Fibroblast of lung (primary cell): ENCODE data around the gene CFAP61. TPM values are rescaled to one million over a fixed set of nuclear protein-coding genes. Genes with fewer than 3 reads are reported as not detected.

Source experiments
- DNase-seq, 2 donors: peaks; one replicate each; pipeline versions ENCODE4 v3.0.0 to v3.0.0-alpha.2; 2010; ENCODE audit warnings: low read depth in 2 of 2
- H2AFZ ChIP-seq: 2 replicates; pipeline ENCODE4 v1.5.1; 2012; ENCODE audit warnings: low read length, control low read depth, inconsistent platforms
- H3K27ac ChIP-seq: 2 replicates; pipeline ENCODE4 v1.5.1; 2011; ENCODE audit warnings: low read length, control low read depth; ENCODE audit not compliant: insufficient read depth
- H3K27me3 ChIP-seq: 2 replicates; pipeline ENCODE4 v1.5.1; 2011; ENCODE audit warnings: mild to moderate bottlenecking, low read length; ENCODE audit not compliant: control insufficient read depth, insufficient read depth
- H3K36me3 ChIP-seq: 2 replicates; pipeline ENCODE4 v1.5.1; 2011; ENCODE audit warnings: low read length; ENCODE audit not compliant: control insufficient read depth, insufficient read depth
- H3K4me1 ChIP-seq: 2 replicates; pipeline ENCODE4 v1.5.1; 2011; ENCODE audit warnings: low read length; ENCODE audit not compliant: control insufficient read depth, insufficient read depth; ENCODE audit errors: extremely low read depth
- H3K4me2 ChIP-seq: 2 replicates; pipeline ENCODE4 v1.5.1; 2011; ENCODE audit warnings: low read length, control low read depth; ENCODE audit not compliant: insufficient read depth; ENCODE audit errors: extremely low read depth
- H3K4me3 ChIP-seq, 4 experiments: fragments of 200-600 bp in 1 of 4; sonication (generic) in 1 of 4; replicated peaks in 1 of 4; 2 replicates each; pipeline ENCODE4 v1.5.1; 2011 to 2016; ENCODE audit warnings: low read length in 4 of 4, low read depth in 3 of 4, mild to moderate bottlenecking in 3 of 4, control low read depth in 2 of 4, inconsistent platforms in 1 of 4, mixed read lengths in 1 of 4; ENCODE audit not compliant: insufficient read depth in 1 of 4; ENCODE audit errors: control extremely low read depth in 1 of 4
- H3K79me2 ChIP-seq: 2 replicates; pipeline ENCODE4 v1.5.1; 2012; ENCODE audit warnings: mild to moderate bottlenecking, low read length, inconsistent platforms; ENCODE audit not compliant: control insufficient read depth, insufficient read depth
- H3K9ac ChIP-seq: 2 replicates; pipeline ENCODE4 v1.5.1; 2011; ENCODE audit warnings: mild to moderate bottlenecking, low read length, control low read depth; ENCODE audit not compliant: insufficient read depth
- H3K9me3 ChIP-seq: 2 replicates; pipeline ENCODE4 v1.5.1; 2012; ENCODE audit warnings: low read depth, low read length; ENCODE audit not compliant: control insufficient read depth, insufficient read depth
- H4K20me1 ChIP-seq: 2 replicates; pipeline ENCODE4 v1.5.1; 2011; ENCODE audit warnings: low read length; ENCODE audit not compliant: control insufficient read depth, insufficient read depth; ENCODE audit errors: extremely low read depth
- CTCF ChIP-seq, 2 donors: IDR thresholded peaks in 1 of 2; conservative IDR thresholded peaks in 1 of 2; 1 replicate in 1 of 2; 2 replicates in 1 of 2; pipeline ENCODE4 v1.5.1; 2011 to 2012; ENCODE audit warnings: low read length in 2 of 2, control low read depth in 1 of 2, inconsistent platforms in 1 of 2, low read depth in 1 of 2, mild to moderate bottlenecking in 1 of 2
- EZH2 ChIP-seq: IDR thresholded peaks from 2 replicates; pipeline ENCODE4 v1.5.1; 2012; ENCODE audit warnings: low read length, control low read depth, mild to moderate bottlenecking; ENCODE audit errors: missing control alignments
- polyA plus RNA-seq, 2 donors: library from polyadenylated mRNA; depleted of rRNA in 1 of 2; stranded (reverse) in 1 of 2; unstranded in 1 of 2; fragments of >200 nt; gene quantifications; 2 replicates each; pipeline ENCODE4 v1.2.1, GENCODE V29; 2011 to 2012; ENCODE audit warnings: missing spikeins in 1 of 2
- total RNA-seq: library from RNA; depleted of rRNA; stranded (reverse); fragments of >200 nt; gene quantifications from 2 replicates; pipeline ENCODE4 v1.2.1, GENCODE V29; 2014

CFAP61 gene
- total and polyA plus RNA-seq, 2 donors (not counting 1 experiment from before 2014, with no cell fraction given), result not detected

DNA sequence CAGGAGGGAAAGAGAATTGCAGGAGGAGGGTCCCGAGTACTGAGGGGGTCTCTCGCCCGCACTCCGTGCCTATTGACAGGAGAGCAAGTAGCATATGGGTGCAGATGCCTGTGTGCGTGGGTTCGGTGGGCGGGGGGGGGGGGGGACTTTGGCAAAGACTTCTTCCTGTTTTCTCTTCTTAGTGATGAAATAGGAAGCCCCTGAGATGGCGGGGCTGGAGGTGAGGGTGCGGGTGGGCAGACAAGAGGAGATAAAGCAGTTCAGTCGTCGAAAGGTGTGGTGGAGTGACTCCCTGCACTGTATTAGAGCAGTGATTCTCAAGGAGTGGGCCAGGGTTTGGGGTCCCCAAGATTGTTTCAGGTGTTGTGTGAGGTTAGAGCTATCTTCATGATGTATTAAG, 31.4 kb upstream of the CFAP61 start:
- Histone ChIP-seq H2AFZ (no peak overlapping the region), H3K27me3 (no peaks in the 10 kb centered on the region), H3K4me2 (no peak overlapping the region), H3K4me1 (peaks cover 8% of the 10 kb centered on the region), H3K36me3 (peaks cover 2% of the 10 kb centered on the region), H3K9me3 (no peaks in the 10 kb centered on the region), H3K79me2 (peaks cover 74% of the 10 kb centered on the region), H3K27ac (no peak overlapping the region), H3K9ac (no peak overlapping the region), H3K4me3 (no peak overlapping the region), H4K20me1 (no peaks in the 10 kb centered on the region)
- no peak for DNase-seq
- TF ChIP-seq CTCF (conservative IDR thresholded peaks at IDR 0.05 in 1 of 2, IDR thresholded peaks at IDR 0.05 in 1 of 2; ENCODE audit: low read depth in 1 of 2, low read length in 2 of 2), result no peak
- TF ChIP-seq EZH2, result no peak

GRCh38 chr20:20021835-20022234, 30.5 kb upstream of the CFAP61 start:
- DNase-seq, result no peak
- Histone ChIP-seq H3K4me1 (peaks cover 8% of the 10 kb centered on the region), H2AFZ (no peak overlapping the region), H3K4me3 (no peak overlapping the region), H4K20me1 (no peaks in the 10 kb centered on the region), H3K79me2 (peaks cover 80% of the 10 kb centered on the region), H3K27ac (no peak overlapping the region), H3K9ac (no peak overlapping the region), H3K4me2 (no peak overlapping the region), H3K36me3 (peaks cover 4% of the 10 kb centered on the region), H3K9me3 (no peaks in the 10 kb centered on the region), H3K27me3 (no peaks in the 10 kb centered on the region)
- TF ChIP-seq CTCF (conservative IDR thresholded peaks at IDR 0.05 in 1 of 2, IDR thresholded peaks at IDR 0.05 in 1 of 2; ENCODE audit: low read depth in 1 of 2, low read length in 2 of 2) (no peak), EZH2 (no peak)

GRCh38 chr20:20022498-20022897, 29.8 kb upstream of the CFAP61 start:
- Histone ChIP-seq H3K79me2 (peaks cover 80% of the 10 kb centered on the region), H2AFZ (no peak overlapping the region), H3K27me3 (no peaks in the 10 kb centered on the region), H3K9ac (no peak overlapping the region), H3K36me3 (peaks cover 5% of the 10 kb centered on the region), H4K20me1 (no peaks in the 10 kb centered on the region), H3K4me2 (no peak overlapping the region), H3K4me3 (no peak overlapping the region), H3K9me3 (no peaks in the 10 kb centered on the region), H3K27ac (no peak overlapping the region), H3K4me1 (peaks cover 8% of the 10 kb centered on the region)
- TF ChIP-seq CTCF (conservative IDR thresholded peaks at IDR 0.05 in 1 of 2, IDR thresholded peaks at IDR 0.05 in 1 of 2; ENCODE audit: low read depth in 1 of 2, low read length in 2 of 2) (no peak), EZH2 (no peak)
- no peak for DNase-seq
